CD4-positive, CD25-positive, alpha-beta regulatory T cell (primary cell): Measurements from ENCODE around the gene RPS10. TPM values are rescaled to one million over a fixed set of nuclear protein-coding genes. Genes with fewer than 3 reads are reported as not detected.

Experiments used
- ATAC-seq, 2 donors: fragments of 150-1000 bp; cut with Tn5 transposase; one replicate each; pipeline ENCODE4 v1.10.0; 2021; ENCODE audit warnings: low read depth in 2 of 2, moderate number of reproducible peaks in 2 of 2, moderate library complexity in 1 of 2
- DNase-seq, 3 donors: peaks; one replicate each; pipeline versions ENCODE4 v3.0.0 to v3.0.0-alpha.2; 2012 to 2022; ENCODE audit warnings: mixed read lengths in 1 of 3
- H3K27ac ChIP-seq: one replicate; pipeline ENCODE4 v1.7.0; 2013; ENCODE audit warnings: mild to moderate bottlenecking, low read length; ENCODE audit not compliant: insufficient read depth, poor library complexity, severe bottlenecking
- H3K27me3 ChIP-seq: one replicate; pipeline ENCODE4 v1.7.0; 2013; ENCODE audit warnings: low read length; ENCODE audit not compliant: control insufficient read depth, insufficient read depth
- H3K36me3 ChIP-seq: one replicate; pipeline ENCODE4 v1.7.0; 2013; ENCODE audit warnings: mild to moderate bottlenecking, low read length, moderate library complexity; ENCODE audit not compliant: control insufficient read depth, insufficient read depth
- H3K4me1 ChIP-seq: 2 replicates; pipeline ENCODE4 v1.7.0; 2013; ENCODE audit warnings: mild to moderate bottlenecking, low read length; ENCODE audit not compliant: insufficient read depth, control insufficient read depth, poor library complexity, severe bottlenecking
- H3K4me3 ChIP-seq: one replicate; pipeline ENCODE4 v1.7.0; 2013; ENCODE audit warnings: low read depth, mild to moderate bottlenecking, low read length, moderate library complexity
- H3K9me3 ChIP-seq, 2 experiments: 1 replicate in 1 of 2; 2 replicates in 1 of 2; pipeline ENCODE4 v1.7.0; 2013; ENCODE audit warnings: low read length in 2 of 2, mild to moderate bottlenecking in 1 of 2, moderate library complexity in 1 of 2; ENCODE audit not compliant: control insufficient read depth in 2 of 2
- H3K27ac Mint-ChIP-seq, 3 donors: one replicate each; pipeline ENCODE4 v1.8.0; 2020 to 2022; ENCODE audit warnings: mild to moderate bottlenecking in 3 of 3, mixed read lengths in 3 of 3, moderate library complexity in 2 of 3
- H3K27me3 Mint-ChIP-seq: one replicate; pipeline ENCODE4 v1.8.0; 2022; ENCODE audit warnings: mild to moderate bottlenecking, mixed read lengths
- H3K36me3 Mint-ChIP-seq: one replicate; pipeline ENCODE4 v1.8.0; 2020; ENCODE audit warnings: mixed read lengths
- H3K4me1 Mint-ChIP-seq, 4 donors: one replicate each; pipeline ENCODE4 v1.8.0; 2020 to 2022; ENCODE audit warnings: mixed read lengths in 4 of 4, mild to moderate bottlenecking in 1 of 4
- H3K4me3 Mint-ChIP-seq, 4 donors: one replicate each; pipeline ENCODE4 v1.8.0; 2020 to 2022; ENCODE audit warnings: mild to moderate bottlenecking in 4 of 4, mixed read lengths in 4 of 4, moderate library complexity in 3 of 4
- H3K9me3 Mint-ChIP-seq, 7 donors: one replicate each; pipeline ENCODE4 v1.8.0; 2020 to 2022; ENCODE audit warnings: mixed read lengths in 7 of 7, mild to moderate bottlenecking in 3 of 7, moderate library complexity in 2 of 7
- polyA plus RNA-seq, 4 donors: library from polyadenylated mRNA; unstranded; fragments of 300-500 nt; fragmentation: Illumina TruSeq; gene quantifications; one replicate each; pipeline ENCODE4 v1.2.3, GENCODE V29; 2021
- total RNA-seq: library from RNA; stranded (reverse); gene quantifications from one replicate; pipeline ENCODE4 v1.2.3, GENCODE V29; 2022

Gene RPS10
- total and polyA plus RNA-seq, 5 donors from 2014 or later = 1,432 to 2,034 (median 1,546) TPM

- no peak for DNase-seq
These were observed 35.1 kb downstream of the RPS10 start for GRCh38 chr6:34390531-34391472.

GRCh38 chr6:34389034-34389433, 36.8 kb downstream of the RPS10 start:
- Histone ChIP-seq H3K27me3 (no peaks in the 10 kb centered on the region), H3K4me3 (no peak overlapping the region), H3K9me3 (no peaks in the 10 kb centered on the region), H3K36me3 (no peaks in the 10 kb centered on the region), H3K27ac (no peak overlapping the region), H3K4me1 (peaks cover 21% of the 10 kb centered on the region)
- H3K9me3 Mint-ChIP-seq = no peaks in the 10 kb centered on the region
- no peak for DNase-seq
- H3K27me3 Mint-ChIP-seq = no peaks in the 10 kb centered on the region
- peak overlapping the region in 2 of 4 donors; percentile 23 to 37 for H3K4me3 Mint-ChIP-seq
- no peaks in the 10 kb centered on the region for H3K36me3 Mint-ChIP-seq
- no peak for ATAC-seq
- H3K27ac Mint-ChIP-seq = peak overlapping the region in 1 of 3 donors; percentile 16
- peaks cover 14 to 49% (median 38%) of the 10 kb centered on the region in 4 donors for H3K4me1 Mint-ChIP-seq

More at GRCh38 chr6:34390531-34391472, 35.1 kb downstream of the RPS10 start:
- Mint-ChIP-seq H3K4me1 (peaks cover 14 to 42% (median 30%) of the 10 kb centered on the region in 4 donors), H3K9me3 (peaks cover 0 to 2% (median 0%) of the 10 kb centered on the region in 7 donors), H3K36me3 (no peaks in the 10 kb centered on the region), H3K27me3 (no peaks in the 10 kb centered on the region), H3K27ac (no peak overlapping the region), H3K4me3 (no peak overlapping the region)
- H3K9me3 ChIP-seq = no peaks in the 10 kb centered on the region
- peak overlapping the region; percentile 81 for H3K4me3 ChIP-seq
- no peak for ATAC-seq
- H3K27me3 ChIP-seq = no peaks in the 10 kb centered on the region
- peaks cover 21% of the 10 kb centered on the region for H3K4me1 ChIP-seq
- peak overlapping the region; percentile 87 for H3K27ac ChIP-seq
- H3K36me3 ChIP-seq = no peaks in the 10 kb centered on the region

GRCh38 chr6:34388421-34388820, 37.4 kb downstream of the RPS10 start:
- H3K9me3 Mint-ChIP-seq = no peaks in the 10 kb centered on the region
- no peak overlapping the region for H3K27ac ChIP-seq
- no peaks in the 10 kb centered on the region for H3K27me3 ChIP-seq
- no peak overlapping the region for H3K4me3 ChIP-seq
- H3K36me3 Mint-ChIP-seq = no peaks in the 10 kb centered on the region
- no peaks in the 10 kb centered on the region for H3K36me3 ChIP-seq
- no peaks in the 10 kb centered on the region for H3K9me3 ChIP-seq
- peaks cover 18 to 48% (median 38%) of the 10 kb centered on the region in 4 donors for H3K4me1 Mint-ChIP-seq
- no peak overlapping the region for H3K27ac Mint-ChIP-seq
- no peak for ATAC-seq
- no peaks in the 10 kb centered on the region for H3K27me3 Mint-ChIP-seq
- H3K4me1 ChIP-seq = peaks cover 14% of the 10 kb centered on the region
- peak overlapping the region in 1 of 4 donors; percentile 37 for H3K4me3 Mint-ChIP-seq
- no peak for DNase-seq

- Mint-ChIP-seq H3K4me1 (peaks cover 12 to 48% (median 34%) of the 10 kb centered on the region in 4 donors), H3K4me3 (no peak overlapping the region), H3K9me3 (no peaks in the 10 kb centered on the region), H3K27ac (no peak overlapping the region), H3K36me3 (no peaks in the 10 kb centered on the region), H3K27me3 (no peaks in the 10 kb centered on the region)
- no peak for DNase-seq
- Histone ChIP-seq H3K36me3 (no peaks in the 10 kb centered on the region), H3K27ac (no peak overlapping the region), H3K27me3 (no peaks in the 10 kb centered on the region), H3K9me3 (no peaks in the 10 kb centered on the region), H3K4me3 (no peak overlapping the region), H3K4me1 (peaks cover 11% of the 10 kb centered on the region)
- no peak for ATAC-seq
These were observed 39.3 kb downstream of the RPS10 start for GRCh38 chr6:34386316-34387137.

GRCh38 chr6:34385793-34386195, 40.1 kb downstream of the RPS10 start:
- Mint-ChIP-seq H3K27me3 (no peaks in the 10 kb centered on the region), H3K36me3 (no peaks in the 10 kb centered on the region), H3K27ac (peak overlapping the region in 1 of 3 donors; percentile 21), H3K9me3 (no peaks in the 10 kb centered on the region), H3K4me3 (no peak overlapping the region), H3K4me1 (peaks cover 12 to 48% (median 41%) of the 10 kb centered on the region in 4 donors)
- Histone ChIP-seq H3K27ac (no peak overlapping the region), H3K36me3 (no peaks in the 10 kb centered on the region), H3K4me3 (no peak overlapping the region), H3K9me3 (no peaks in the 10 kb centered on the region), H3K27me3 (no peaks in the 10 kb centered on the region), H3K4me1 (peaks cover 5% of the 10 kb centered on the region)
- ATAC-seq (no peak), DNase-seq (no peak)

GRCh38 chr6:34384321-34385153, 41.3 kb downstream of the RPS10 start:
- no peaks in the 10 kb centered on the region for H3K9me3 Mint-ChIP-seq
- H3K27ac Mint-ChIP-seq = peak overlapping the region in 1 of 3 donors; percentile 35
- Histone ChIP-seq H3K4me3 (no peak overlapping the region), H3K27ac (no peak overlapping the region), H3K27me3 (no peaks in the 10 kb centered on the region), H3K4me1 (no peaks in the 10 kb centered on the region), H3K36me3 (no peaks in the 10 kb centered on the region), H3K9me3 (no peaks in the 10 kb centered on the region)
- DNase-seq = no peak
- H3K27me3 Mint-ChIP-seq = no peaks in the 10 kb centered on the region
- no peak for ATAC-seq
- H3K4me3 Mint-ChIP-seq = no peak overlapping the region
- H3K4me1 Mint-ChIP-seq = peaks cover 12 to 47% (median 44%) of the 10 kb centered on the region in 4 donors
- no peaks in the 10 kb centered on the region for H3K36me3 Mint-ChIP-seq
